GM12878 (cell line): Measurements from ENCODE around the gene FOXI3. TPM values are rescaled to one million over a fixed set of nuclear protein-coding genes. Genes with fewer than 3 reads are reported as not detected.

Source experiments
- ATAC-seq: fragments of 200-7000 bp; cut with Tn5 transposase; 3 replicates; pipeline ENCODE4 v1.9.1; 2020; ENCODE audit warnings: mild to moderate bottlenecking, moderate library complexity
- BruUV-seq: library from RNA; stranded (reverse); fragments of 400-500 nt; replicated peaks from 2 replicates; lab custom pipeline; 2021; lab: Mats Ljungman, UMichigan
- CTCF ChIA-PET: fragments of 300-600 bp; sonication (Branson Sonifier 250); formaldehyde crosslinking; extraction: SDS; loops from one replicate; lab custom pipeline; 2021; ENCODE audit warnings: inconsistent platforms; lab: Yijun Ruan, JAX
- POLR2A ChIA-PET: fragments of 350-600 bp; formaldehyde crosslinking; extraction: SDS; loops from one replicate; lab custom pipeline; 2021; ENCODE audit warnings: inconsistent platforms; lab: Charles Lee
- RAD21 ChIA-PET: fragments of 300-600 bp; sonication (Branson Sonifier 250); formaldehyde crosslinking; loops from one replicate; lab custom pipeline; 2023; ENCODE audit warnings: antibody characterized with exemption; ENCODE audit not compliant: unreplicated experiment; lab: Charles Lee
- SMC1A ChIA-PET: fragments of 300-600 bp; sonication (Branson Sonifier 250); formaldehyde crosslinking; loops from one replicate; lab custom pipeline; 2023; ENCODE audit not compliant: unreplicated experiment, uncharacterized antibody; lab: Charles Lee
- DNase-seq: peaks from one replicate; pipeline ENCODE4 v3.0.0-alpha.2; 2011; ENCODE audit warnings: low read depth, low spot score
- FAIRE-seq: peaks from 3 replicates; lab custom pipeline; 2011; peaks lifted over from hg19 to GRCh38; lab: Jason Lieb, UNC
- H2AFZ ChIP-seq: 2 replicates; pipeline ENCODE4 v1.6.0; 2011; ENCODE audit warnings: low read depth, low read length, control low read depth; ENCODE audit not compliant: control insufficient read depth
- H3K27ac ChIP-seq: 2 replicates; pipeline ENCODE4 v1.5.1; 2011; ENCODE audit warnings: control low read depth; ENCODE audit not compliant: control insufficient read depth, insufficient read depth
- H3K27me3 ChIP-seq, 2 experiments: replicated peaks in 1 of 2; 2 replicates each; pipeline versions ENCODE4 v1.6.0 to v1.6.1; 2011; ENCODE audit warnings: low read length in 1 of 2; ENCODE audit not compliant: control insufficient read depth in 2 of 2, insufficient read depth in 2 of 2
- H3K36me3 ChIP-seq, 2 experiments: 2 replicates each; pipeline ENCODE4 v1.5.1; 2011; ENCODE audit warnings: low read length in 1 of 2; ENCODE audit not compliant: control insufficient read depth in 2 of 2, insufficient read depth in 2 of 2
- H3K4me1 ChIP-seq: 2 replicates; pipeline ENCODE4 v1.6.1; 2011; ENCODE audit warnings: mild to moderate bottlenecking, low read length, moderate library complexity, mixed read lengths; ENCODE audit not compliant: control insufficient read depth, insufficient read depth
- H3K4me2 ChIP-seq: 2 replicates; pipeline ENCODE4 v1.6.0; 2011; ENCODE audit warnings: control low read depth; ENCODE audit not compliant: control insufficient read depth, insufficient read depth
- H3K4me3 ChIP-seq: fragments of 200-600 bp; sonication (generic); 2 replicates; pipeline ENCODE4 v1.5.1; 2016
- H3K79me2 ChIP-seq: 2 replicates; pipeline ENCODE4 v1.6.0; 2011; ENCODE audit warnings: low read length; ENCODE audit not compliant: control insufficient read depth, insufficient read depth
- H3K9ac ChIP-seq: 2 replicates; pipeline ENCODE4 v1.8.0; 2011; ENCODE audit warnings: low read length, control low read depth, mixed read lengths; ENCODE audit not compliant: control insufficient read depth, insufficient read depth
- H3K9me3 ChIP-seq: replicated peaks from 3 replicates; pipeline ENCODE4 v1.5.1; 2011; ENCODE audit warnings: mild to moderate bottlenecking, low read length; ENCODE audit not compliant: control insufficient read depth, insufficient read depth
- H4K20me1 ChIP-seq: 2 replicates; pipeline ENCODE4 v1.6.0; 2011; ENCODE audit not compliant: control insufficient read depth, insufficient read depth
- ATF7 ChIP-seq: fragments of 450-650 bp; IDR thresholded peaks from 2 replicates; pipeline ENCODE4 v1.6.1; 2016; ENCODE audit warnings: low read depth, mild to moderate bottlenecking
- BCL3 ChIP-seq: IDR thresholded peaks from 2 replicates; pipeline ENCODE4 v1.6.1; 2011; ENCODE audit warnings: borderline replicate concordance, low read depth, mild to moderate bottlenecking, moderate library complexity, low read length; ENCODE audit not compliant: insufficient read depth, poor library complexity, severe bottlenecking
- CBX3 ChIP-seq: fragments of 200-600 bp; sonication (generic); IDR thresholded peaks from 2 replicates; pipeline ENCODE4 v1.6.1; 2016; ENCODE audit warnings: low read depth, borderline replicate concordance
- CHD2 ChIP-seq: IDR thresholded peaks from 2 replicates; pipeline ENCODE4 v1.6.1; 2011; ENCODE audit warnings: low read depth, low read length, improper control_type of control experiment, borderline replicate concordance
- CHD4 ChIP-seq: fragments of 200-600 bp; sonication (generic); IDR thresholded peaks from 2 replicates; pipeline ENCODE4 v1.6.1; 2016; ENCODE audit warnings: mild to moderate bottlenecking
- FOS ChIP-seq: IDR thresholded peaks from 3 replicates; pipeline ENCODE4 v1.6.1; 2011; ENCODE audit warnings: borderline replicate concordance; ENCODE audit not compliant: insufficient read length; ENCODE audit errors: extremely low read depth
- GATAD2B ChIP-seq: fragments of 450-650 bp; conservative IDR thresholded peaks from 2 replicates; pipeline ENCODE4 v1.6.1; 2017; ENCODE audit warnings: low read depth, mild to moderate bottlenecking, moderate library complexity
- IRF5 ChIP-seq: fragments of 450-650 bp; IDR thresholded peaks from 2 replicates; pipeline ENCODE4 v1.6.1; 2017; ENCODE audit warnings: borderline replicate concordance
- MEF2A ChIP-seq: IDR thresholded peaks from 2 replicates; pipeline ENCODE4 v1.6.1; 2011; ENCODE audit warnings: low read depth, mild to moderate bottlenecking, low read length, moderate library complexity; ENCODE audit not compliant: insufficient read depth
- MLLT1 ChIP-seq: fragments of 450-650 bp; IDR thresholded peaks from 2 replicates; pipeline ENCODE4 v1.6.1; 2016; ENCODE audit warnings: mild to moderate bottlenecking
- NR2C1 ChIP-seq: fragments of 450-650 bp; IDR thresholded peaks from 2 replicates; pipeline ENCODE4 v1.6.1; 2017; ENCODE audit warnings: antibody characterized with exemption, mild to moderate bottlenecking, moderate library complexity
- NR2C2 ChIP-seq: IDR thresholded peaks from 2 replicates; pipeline ENCODE4 v1.6.1; 2011; ENCODE audit warnings: borderline replicate concordance, low read depth; ENCODE audit not compliant: control insufficient read depth, insufficient read length
- RELA ChIP-seq: fragments of 450-650 bp; IDR thresholded peaks from 2 replicates; pipeline ENCODE4 v1.8.0; 2014; ENCODE audit warnings: borderline replicate concordance; ENCODE audit not compliant: partially characterized antibody
- SMAD1 ChIP-seq: fragments of 450-650 bp; IDR thresholded peaks from 2 replicates; pipeline ENCODE4 v1.6.1; 2018; ENCODE audit warnings: mild to moderate bottlenecking, low read depth; ENCODE audit not compliant: partially characterized antibody
- SREBF1 ChIP-seq: IDR thresholded peaks from 2 replicates; pipeline ENCODE4 v1.6.1; 2012; ENCODE audit warnings: mild to moderate bottlenecking, low read length
- USF1 ChIP-seq: IDR thresholded peaks from 2 replicates; pipeline ENCODE4 v1.6.1; 2011; ENCODE audit warnings: borderline replicate concordance, low read depth, mild to moderate bottlenecking, moderate library complexity, mixed read lengths, low read length; ENCODE audit not compliant: insufficient read depth; ENCODE audit errors: extremely low read length
- WRNIP1 ChIP-seq: IDR thresholded peaks from 2 replicates; pipeline ENCODE4 v1.6.1; 2011; ENCODE audit warnings: low read depth, low read length, improper control_type of control experiment, borderline replicate concordance
- YBX1 ChIP-seq: fragments of 450-650 bp; IDR thresholded peaks from 2 replicates; pipeline ENCODE4 v1.6.1; 2016; ENCODE audit warnings: antibody characterized with exemption
- ZBED1 ChIP-seq: IDR thresholded peaks from 2 replicates; pipeline ENCODE4 v1.6.1; 2016; ENCODE audit warnings: borderline replicate concordance
- ZNF384 ChIP-seq: IDR thresholded peaks from 2 replicates; pipeline ENCODE4 v1.6.1; 2012; ENCODE audit warnings: low read depth, mild to moderate bottlenecking, low read length, improper control_type of control experiment, borderline replicate concordance
- WGBS: methylation state at CpG from one replicate; pipeline ENCODE4 v1.1.6; 2016; ENCODE audit warnings: low lambda C conversion rate; ENCODE audit not compliant: insufficient replicate concordance, insufficient coverage; ENCODE audit errors: missing lambda C conversion rate; 5-methylcytosine and 5-hydroxymethylcytosine counted together
- in situ Hi-C: fragments of 300-500 bp; cut with MboI; formaldehyde crosslinking; loops from 9 replicates; pipeline ENCODE4 v1.14.3; 2018; ENCODE audit warnings: mixed read lengths
- intact Hi-C: fragments of 100-400 bp; cut with micrococcal nuclease; formaldehyde crosslinking; loops from one replicate; pipeline ENCODE4 v1.14.2; 2022; ENCODE audit not compliant: unreplicated experiment
- polyA plus RNA-seq, 11 experiments: library from polyadenylated mRNA; depleted of rRNA in 4 of 11; unstranded in 6 of 11; stranded (reverse) in 5 of 11; fragments of >200 nt; fragmentation: Nextera tagmentation in 4 of 11; fragmentation: Illumina TruSeq in 1 of 11; extraction: Ambion mirVana in 4 of 11; extraction: Trizol in 1 of 11; gene quantifications; 1 replicate in 1 of 11; 2 replicates in 10 of 11; pipeline versions ENCODE4 v1.2.1 to v1.2.3, GENCODE V29; 2011 to 2016; ENCODE audit warnings: inconsistent platforms in 2 of 11, missing spikeins in 2 of 11, low read depth in 1 of 11
- total RNA-seq, 4 experiments: library from RNA; depleted of rRNA in 3 of 4; stranded (reverse); fragments of >200 nt in 3 of 4; fragmentation: Illumina TruSeq in 1 of 4; extraction: Trizol in 1 of 4; gene quantifications; 2 replicates each; pipeline versions ENCODE4 v1.2.1 to v1.2.3, GENCODE V29; 2013 to 2021

FOXI3 gene
- total and polyA plus RNA-seq, 10 of the 15 experiments (the other 5 are each of a cell fraction or from before 2014, with no cell fraction given), result not detected

- TF ChIP-seq SMAD1 (no peak), CHD2 (no peak), WRNIP1 (no peak), YBX1 (no peak), ZNF384 (no peak), NR2C2 (no peak), NR2C1 (no peak), USF1 (no peak), RELA (no peak)
These were observed 11.7 kb upstream of the FOXI3 start (continued) for GRCh38 chr2:88464153-88464552.

GRCh38 chr2:88458633-88459032 is 6.1 kb upstream of the FOXI3 start:
- no peak overlapping the region for H2AFZ ChIP-seq
- ChIA-PET SMC1A (interaction anchor here (1.6 kb wide), 1 partner anchor 267 kb away, joined by 6 read pairs; no protein-coding TSS in a partner anchor), POLR2A (no interaction called here), RAD21 (no interaction called here), CTCF (interaction anchor here (0.9 kb wide), 1 partner anchor 268 kb away, joined by 4 read pairs; no protein-coding TSS in a partner anchor)
- no TSS peak for BruUV-seq
- ATAC-seq, result no peak
- H3K4me1 ChIP-seq, result no peaks in the 10 kb centered on the region
- no peaks in the 10 kb centered on the region; a peak in 1 of 4 replicates for H3K27me3 ChIP-seq
- no peaks in the 10 kb centered on the region for H4K20me1 ChIP-seq
- H3K4me3 ChIP-seq, result no peak overlapping the region
- no peak overlapping the region for H3K4me2 ChIP-seq
- DNase-seq, result no peak
- no peaks in the 10 kb centered on the region for H3K79me2 ChIP-seq
- intact Hi-C loops (loop anchor here (10.0 kb wide), 1 partner anchor 206 kb away; no protein-coding TSS in a partner anchor), in situ Hi-C loops (no loop called here)
- H3K9ac ChIP-seq, result no peak overlapping the region
- FAIRE-seq, result no peak
- H3K9me3 ChIP-seq, result no peaks in the 10 kb centered on the region
- H3K27ac ChIP-seq, result no peak overlapping the region
- H3K36me3 ChIP-seq, result no peaks in the 10 kb centered on the region
- WGBS, result 8% methylated on average over 1 of the region's 1 CpG
- TF ChIP-seq MLLT1, result no peak
- TF ChIP-seq GATAD2B, result no peak
- no peak for TF ChIP-seq FOS
- no peak for TF ChIP-seq ZBED1
- no peak for TF ChIP-seq MEF2A
- no peak for TF ChIP-seq IRF5
- no peak for TF ChIP-seq CHD4
- no peak for TF ChIP-seq SREBF1
- no peak for TF ChIP-seq BCL3
- TF ChIP-seq ATF7, result no peak
- no peak for TF ChIP-seq CBX3
